ENCODE measurements around the gene NLRP9.

Gene NLRP9

GRCh38 chr19:55672418-55672817, 65.8 kb downstream of the NLRP9 start:
- no peak for DNase-seq

- no peak for DNase-seq
Measured at GRCh38 chr19:55671054-55671378, 67.2 kb downstream of the NLRP9 start.

GRCh38 chr19:55670280-55671053, 67.7 kb downstream of the NLRP9 start:
- peak; percentile 21 for DNase-seq

- no peak for DNase-seq
Measured at GRCh38 chr19:55669418-55670279, 68.6 kb downstream of the NLRP9 start.

- no peak for DNase-seq
Measured at GRCh38 chr19:55668603-55669348, 69.4 kb downstream of the NLRP9 start.

- no peak for DNase-seq
Measured at GRCh38 chr19:55667958-55668357, 70.2 kb downstream of the NLRP9 start.

GRCh38 chr19:55667511-55667910, 70.7 kb downstream of the NLRP9 start:
- DNase-seq: no peak

- DNase-seq: no peak
Measured at GRCh38 chr19:55667006-55667381, 71.2 kb downstream of the NLRP9 start.

- DNase-seq: no peak
Measured at GRCh38 chr19:55666343-55667005, 71.7 kb downstream of the NLRP9 start.

- DNase-seq: no peak
Measured at GRCh38 chr19:55663846-55664536, 74.2 kb downstream of the NLRP9 start.

GRCh38 chr19:55661826-55662225, 76.4 kb downstream of the NLRP9 start:
- no peak for DNase-seq

- DNase-seq: no peak
Measured at GRCh38 chr19:55660991-55661390, 77.2 kb downstream of the NLRP9 start.

- DNase-seq: no peak
Measured at GRCh38 chr19:55660404-55660803, 77.8 kb downstream of the NLRP9 start.

GRCh38 chr19:55659822-55660221, 78.4 kb downstream of the NLRP9 start:
- DNase-seq: no peak

GRCh38 chr19:55658846-55659459, 79.2 kb downstream of the NLRP9 start:
- no peak for DNase-seq

Measured in CD4-positive, alpha-beta T cell treated with Interleukin-17A for 4 hours (primary cell).